ENCODE data around the gene SHF.

SHF gene

DNA sequence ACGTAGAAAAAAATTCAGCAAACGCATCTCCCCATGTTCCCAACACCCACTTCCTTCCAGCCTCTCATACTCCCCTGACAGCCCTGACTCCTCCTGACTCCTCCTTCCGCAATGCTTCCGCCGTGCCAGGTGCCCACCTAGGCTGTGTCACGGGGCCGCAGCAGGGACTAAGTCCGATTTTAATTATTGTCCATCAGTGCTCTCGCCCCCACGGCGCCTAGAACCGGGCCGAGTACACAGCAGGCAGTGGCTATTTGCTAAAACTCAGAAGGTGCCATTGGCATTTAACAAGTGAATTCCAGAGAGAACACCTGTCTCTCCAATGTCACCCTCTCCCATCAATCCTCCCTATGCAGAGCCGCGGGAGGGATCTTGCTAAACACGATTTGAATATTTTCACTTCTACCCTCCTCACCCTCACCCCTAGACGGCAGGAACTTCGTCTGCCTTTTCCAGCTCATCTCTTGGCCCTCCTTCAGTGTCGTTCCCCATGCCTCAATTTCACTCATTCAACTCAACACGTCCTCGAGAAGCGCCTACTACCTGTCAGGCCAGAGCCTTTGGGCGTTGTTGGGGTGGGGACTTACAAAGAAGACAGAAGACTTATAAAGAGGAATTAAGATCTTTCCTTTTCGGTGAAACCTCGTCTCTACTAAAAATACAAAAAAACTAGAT lies 11.5 kb upstream of the SHF start:
- DNase-seq, result peak; percentile 38

- peak; percentile 94 for DNase-seq
Observed at GRCh38 chr15:45198337-45199135, 10.8 kb upstream of the SHF start.

- no peak for DNase-seq
Observed at GRCh38 chr15:45197512-45197911, 9.7 kb upstream of the SHF start.

- no peak for DNase-seq
Observed at GRCh38 chr15:45187578-45187893, 230 bp downstream of the SHF start.

- DNase-seq, result no peak
Observed at GRCh38 chr15:45186771-45187577, 792 bp downstream of the SHF start.

DNA sequence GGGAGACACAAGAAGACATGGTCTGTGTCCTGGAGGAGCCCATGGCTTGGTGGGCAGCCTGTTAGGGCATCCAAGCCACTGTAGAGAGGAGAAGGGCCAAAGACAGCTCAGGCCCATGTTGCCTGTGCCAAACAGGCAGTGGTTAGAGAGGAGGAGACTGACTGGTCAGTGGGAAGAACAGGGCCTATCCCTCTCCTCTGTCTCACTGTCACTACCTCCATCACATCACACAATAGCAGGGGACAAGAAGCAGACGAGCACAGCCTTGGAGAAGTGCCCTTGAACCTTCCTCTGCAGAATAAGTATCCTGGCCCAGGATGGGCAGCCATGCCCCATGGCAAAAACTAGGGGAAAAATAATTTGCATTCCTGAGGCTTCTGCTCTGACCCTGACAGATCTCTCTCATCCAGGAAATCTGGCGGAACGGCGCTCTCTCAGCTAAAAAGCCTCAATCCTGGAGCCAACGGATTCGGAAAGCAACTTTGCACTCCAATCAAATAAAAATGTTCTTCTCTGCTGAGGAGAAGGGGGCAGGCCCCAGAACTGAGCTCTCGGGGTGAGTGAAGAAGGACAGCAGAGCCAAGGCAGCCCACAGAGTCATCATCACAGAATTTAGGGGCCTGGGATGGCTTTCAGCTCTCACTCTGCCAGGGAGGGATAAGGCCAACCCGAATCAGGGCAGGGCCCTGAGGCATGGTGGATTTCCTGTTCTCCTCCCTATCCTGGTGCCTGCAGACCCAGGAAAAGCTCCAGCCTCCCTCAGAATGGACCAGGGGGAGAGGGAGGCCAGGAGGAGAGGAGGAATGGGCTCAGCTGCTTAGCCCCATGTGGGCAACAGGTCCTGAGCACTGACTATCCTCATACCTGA lies 1.6 kb downstream of the SHF start:
- DNase-seq, result no peak

GRCh38 chr15:45185069-45185779 lies 2.5 kb downstream of the SHF start:
- DNase-seq, result no peak

DNA sequence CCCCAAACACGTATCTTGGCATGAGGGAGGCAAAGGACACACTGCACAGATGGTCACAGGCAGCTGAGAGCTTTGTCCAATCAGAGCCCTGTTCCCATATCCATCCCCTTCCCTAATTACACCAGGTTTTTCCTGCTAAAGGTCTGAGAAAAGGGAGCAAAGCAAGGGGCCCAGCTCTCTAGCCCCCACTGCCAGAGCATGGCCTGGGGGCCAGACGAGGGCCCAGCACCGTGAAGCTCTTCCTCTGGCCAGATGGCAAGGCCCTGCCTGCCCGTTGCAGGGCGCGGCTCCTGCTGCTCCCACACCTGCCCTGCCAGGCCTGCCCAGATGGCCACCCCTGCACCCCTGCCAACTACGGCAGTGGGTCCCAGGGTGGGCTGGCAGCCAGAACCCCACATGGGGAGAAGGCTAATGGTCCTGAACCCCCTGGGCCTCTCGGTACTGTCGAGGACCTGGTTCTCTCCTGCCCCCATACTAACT lies 3.2 kb downstream of the SHF start:
- no peak for DNase-seq

GRCh38 chr15:45183511-45183910 lies 4.3 kb downstream of the SHF start:
- no peak for DNase-seq

- DNase-seq, result no peak
Observed at GRCh38 chr15:45182996-45183395, 4.8 kb downstream of the SHF start.

DNA sequence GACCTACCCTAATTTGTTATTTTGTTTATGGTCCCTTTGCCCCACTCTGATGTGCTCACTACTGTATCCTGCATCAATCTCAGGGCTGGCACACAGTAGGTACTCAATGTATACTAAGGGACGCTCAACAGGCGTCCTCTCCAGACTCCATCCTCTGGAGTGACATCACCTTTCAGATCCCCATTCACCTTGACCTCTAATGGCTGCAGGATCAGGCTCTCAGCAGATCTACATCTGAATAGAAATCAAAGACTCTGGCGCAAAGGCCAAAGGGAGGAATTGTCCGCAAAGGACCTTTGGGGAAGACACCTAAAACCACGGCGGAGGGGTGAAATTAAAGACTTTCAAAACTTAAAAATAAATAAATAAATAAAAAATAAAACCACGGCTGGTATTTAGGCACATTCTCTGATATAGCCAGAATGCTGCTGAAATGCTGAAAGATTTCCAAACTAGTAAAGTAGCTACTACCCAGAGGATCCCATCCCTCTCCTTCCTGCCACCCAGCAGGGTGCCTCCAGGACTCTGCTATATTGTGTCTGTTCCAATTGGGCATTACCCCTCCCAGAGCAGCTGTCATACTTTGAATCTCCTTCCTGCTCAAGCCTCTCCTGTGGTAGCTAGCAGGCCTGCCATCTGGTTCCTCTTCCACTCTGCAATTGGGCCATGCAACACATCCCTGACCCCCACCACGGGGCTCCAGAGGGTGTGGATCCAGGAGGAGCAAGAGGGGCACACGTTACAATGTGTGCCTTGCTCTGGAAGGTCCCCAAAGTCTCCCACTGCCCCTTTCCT lies 6.1 kb downstream of the SHF start:
- no peak for DNase-seq

DNA sequence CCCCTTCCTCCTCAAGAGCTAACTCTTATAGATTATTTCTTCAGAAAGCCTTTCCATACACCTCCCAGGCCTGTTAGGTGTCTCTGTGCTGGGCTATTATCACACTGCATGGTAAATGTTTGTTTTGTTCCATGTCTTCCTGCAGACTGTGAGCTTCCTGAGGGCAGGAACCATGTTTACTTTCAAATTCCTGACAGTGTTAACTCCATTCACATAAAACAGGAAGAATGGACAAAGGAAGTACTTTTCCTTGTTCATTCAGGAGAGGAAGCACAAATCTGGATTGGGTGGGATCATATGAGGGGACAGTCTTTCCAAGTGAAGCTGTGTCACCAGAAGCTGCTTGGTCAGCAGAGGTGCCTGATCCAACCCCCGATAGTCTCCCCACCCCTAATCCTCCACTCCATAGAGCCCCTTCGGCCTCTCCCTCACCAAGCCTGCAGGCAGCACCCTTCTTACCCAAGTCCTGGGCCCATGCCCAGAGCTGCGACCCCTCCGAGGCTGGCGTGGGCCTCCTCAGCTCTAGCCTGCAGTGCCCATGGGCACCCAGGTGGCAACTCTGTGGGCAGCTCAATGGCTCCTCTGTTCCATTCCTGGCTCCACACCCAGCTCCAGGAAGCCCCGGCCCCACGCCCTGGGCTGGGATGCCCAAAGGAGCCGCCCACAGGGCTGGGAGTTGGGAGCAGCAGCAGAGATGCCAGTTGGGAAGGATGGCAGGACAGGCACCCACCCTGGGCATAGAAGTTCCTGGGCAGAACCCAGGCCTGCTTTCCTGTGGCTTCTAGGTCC lies 6.9 kb downstream of the SHF start:
- DNase-seq, result no peak

GRCh38 chr15:45180201-45180600 lies 7.6 kb downstream of the SHF start:
- DNase-seq, result no peak

DNA sequence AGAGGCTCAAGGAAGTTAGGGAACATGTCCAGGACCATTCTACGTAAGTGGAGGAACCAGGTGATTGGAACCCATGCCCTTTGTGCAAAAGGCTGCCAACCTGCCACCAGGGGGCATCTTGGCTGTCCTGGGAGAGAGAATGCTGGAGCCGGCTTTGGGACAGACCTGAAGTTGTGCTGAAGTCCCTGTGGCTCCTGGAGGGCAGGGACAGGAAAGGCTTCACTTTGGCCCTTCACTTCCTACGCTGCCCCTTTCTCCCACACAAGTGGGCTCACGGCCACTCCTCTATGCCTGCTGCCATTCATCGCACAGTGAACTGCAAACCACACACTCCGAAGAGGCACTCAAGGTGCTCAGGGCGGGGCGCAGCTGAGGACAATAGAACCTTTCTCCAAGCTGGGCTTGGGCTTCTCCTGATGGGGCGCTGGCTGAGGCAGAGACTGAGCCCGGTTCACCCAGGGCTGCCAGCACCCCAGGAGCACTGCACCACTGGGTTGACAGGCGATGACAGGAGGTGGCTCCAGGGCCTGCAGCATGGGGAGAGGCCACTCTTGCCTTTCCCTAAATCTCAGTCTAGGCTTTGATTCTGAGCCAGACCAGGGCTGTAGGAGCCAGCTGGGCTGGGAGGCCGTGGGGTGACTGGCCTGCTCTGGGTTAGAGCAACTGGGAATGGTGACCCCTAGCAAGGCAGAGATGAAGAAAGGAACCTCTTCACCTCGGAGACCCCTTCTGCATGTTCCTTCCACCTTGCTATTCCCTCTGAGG lies 8.4 kb downstream of the SHF start:
- DNase-seq, result peak; percentile 32

- DNase-seq, result no peak
Observed at GRCh38 chr15:45177285-45177684, 10.5 kb downstream of the SHF start.

DNA sequence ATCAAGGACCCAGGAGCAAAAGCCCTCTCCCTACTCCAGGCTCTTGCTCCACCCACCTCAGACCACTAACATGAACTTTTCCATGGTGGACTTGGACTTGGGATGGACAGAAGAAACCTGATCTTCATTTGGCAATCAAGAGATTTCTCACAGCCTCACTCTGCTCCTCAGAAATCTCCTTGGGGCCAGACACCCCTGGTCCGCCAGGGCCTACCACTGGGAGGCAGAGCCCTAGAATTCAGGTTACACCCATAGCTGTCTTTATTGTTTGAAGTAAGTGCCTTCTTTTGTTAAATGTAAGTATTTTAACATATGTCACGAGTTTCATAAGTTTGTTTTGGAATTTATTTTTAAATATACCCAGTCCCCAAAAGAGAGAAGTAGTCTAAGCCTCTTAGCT lies 13.2 kb downstream of the SHF start:
- DNase-seq, result no peak

- no peak for DNase-seq
Observed at GRCh38 chr15:45174069-45174468, 13.7 kb downstream of the SHF start.

DNA sequence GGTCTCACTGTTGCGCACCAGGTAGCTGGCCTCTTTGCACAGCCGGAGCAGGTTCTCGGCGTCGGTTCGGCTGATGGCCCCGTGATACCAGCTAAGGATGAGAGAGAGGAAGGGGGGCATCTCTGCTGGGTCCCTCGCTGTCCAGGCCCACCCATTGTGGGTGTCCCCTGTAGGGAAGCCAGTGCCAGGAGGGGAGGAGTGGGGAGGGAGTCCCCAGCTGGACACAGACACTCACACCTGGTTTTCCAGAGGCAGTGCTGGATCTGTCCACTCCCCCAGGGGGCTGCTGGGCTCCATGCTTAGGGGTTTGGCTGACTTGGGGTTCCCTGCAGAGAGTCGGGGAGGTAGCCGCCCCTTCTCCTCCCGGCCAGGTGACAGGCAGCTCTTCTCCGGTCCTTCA lies 15.9 kb downstream of the SHF start:
- no peak for DNase-seq
